Uterus (tissue), 4 donors: Measurements from ENCODE around the gene USP10. TPM values are rescaled to one million over a fixed set of nuclear protein-coding genes. Genes with fewer than 3 reads are reported as not detected.

Experiments
- DNase-seq, 2 donors: peaks; one replicate each; pipeline ENCODE4 v3.0.0-alpha.2; 2019 to 2020
- H3K27ac ChIP-seq, 2 donors: fragments of 200-600 bp; sonication (generic); 1 replicate in 1 of 2; 2 replicates in 1 of 2; pipeline ENCODE4 v1.5.1; 2016 to 2018
- H3K27me3 ChIP-seq, 2 donors: fragments of 200-600 bp; sonication (generic); one replicate each; pipeline ENCODE4 v1.5.1; 2018 to 2019; ENCODE audit warnings: control low read depth in 1 of 2
- H3K36me3 ChIP-seq, 2 donors: fragments of 200-600 bp; sonication (generic); one replicate each; pipeline ENCODE4 v1.5.1; 2019; ENCODE audit warnings: control low read depth in 1 of 2
- H3K4me1 ChIP-seq, 2 donors: fragments of 200-600 bp; sonication (generic); one replicate each; pipeline ENCODE4 v1.5.1; 2018 to 2019; ENCODE audit warnings: control low read depth in 1 of 2
- H3K4me3 ChIP-seq, 2 donors: fragments of 200-600 bp; sonication (generic); 1 replicate in 1 of 2; 2 replicates in 1 of 2; pipeline ENCODE4 v1.5.1; 2018 to 2019; ENCODE audit warnings: mild to moderate bottlenecking in 1 of 2
- H3K9me3 ChIP-seq, 2 donors: fragments of 200-600 bp; sonication (generic); one replicate each; pipeline ENCODE4 v1.5.1; 2019; ENCODE audit warnings: control low read depth in 1 of 2
- CTCF ChIP-seq, 4 experiments: fragments of 200-600 bp in 2 of 4; fragments of 450-650 bp in 2 of 4; sonication (generic) in 2 of 4; IDR thresholded peaks; one replicate each; pipeline ENCODE4 v1.5.1; 2016 to 2019; ENCODE audit warnings: antibody characterized with exemption in 4 of 4, mild to moderate bottlenecking in 2 of 4, moderate library complexity in 1 of 4
- POLR2A ChIP-seq, 2 donors: fragments of 450-650 bp; IDR thresholded peaks; one replicate each; pipeline ENCODE4 v1.6.1; 2016; ENCODE audit warnings: antibody characterized with exemption in 2 of 2, mild to moderate bottlenecking in 1 of 2, moderate library complexity in 1 of 2
- intact Hi-C: fragments of 100-400 bp; cut with DNase I; formaldehyde crosslinking; loops from one replicate; pipeline ENCODE4 v1.15.1; 2023; ENCODE audit warnings: low total_unique reads
- total RNA-seq, 4 donors: library from RNA; depleted of rRNA in 3 of 4; stranded (reverse); fragments of >200 nt in 3 of 4; gene quantifications; one replicate each; pipeline versions ENCODE4 v1.1.0 to v1.2.4, GENCODE V29; 2014 to 2023
- donor health status: DM: yes; HTN: yes; CAD: no.

The USP10 gene
- total RNA-seq, 4 donors from 2014 or later = 12.6 to 83.3 (median 44.2) TPM

GRCh38 chr16:84715854-84716253 is 16.1 kb downstream of the USP10 start:
- no peak for DNase-seq
- Histone ChIP-seq H3K9me3 (no peaks in the 10 kb centered on the region), H3K4me3 (no peak overlapping the region), H3K36me3 (no peaks in the 10 kb centered on the region), H3K27ac (no peak overlapping the region), H3K4me1 (no peaks in the 10 kb centered on the region), H3K27me3 (no peaks in the 10 kb centered on the region)
- TF ChIP-seq POLR2A (IDR thresholded peaks at IDR 0.05) (no peak), CTCF (IDR thresholded peaks at IDR 0.05) (no peak)
- intact Hi-C loops = no loop called here

GRCh38 chr16:84716740-84717139 is 16.9 kb downstream of the USP10 start:
- DNase-seq = no peak
- Histone ChIP-seq H3K27me3 (no peaks in the 10 kb centered on the region), H3K27ac (no peak overlapping the region), H3K9me3 (no peaks in the 10 kb centered on the region), H3K36me3 (no peaks in the 10 kb centered on the region), H3K4me3 (no peak overlapping the region), H3K4me1 (no peaks in the 10 kb centered on the region)
- no peak for TF ChIP-seq POLR2A (IDR thresholded peaks at IDR 0.05)
- TF ChIP-seq CTCF (IDR thresholded peaks at IDR 0.05) = no peak
- intact Hi-C loops = no loop called here

DNA sequence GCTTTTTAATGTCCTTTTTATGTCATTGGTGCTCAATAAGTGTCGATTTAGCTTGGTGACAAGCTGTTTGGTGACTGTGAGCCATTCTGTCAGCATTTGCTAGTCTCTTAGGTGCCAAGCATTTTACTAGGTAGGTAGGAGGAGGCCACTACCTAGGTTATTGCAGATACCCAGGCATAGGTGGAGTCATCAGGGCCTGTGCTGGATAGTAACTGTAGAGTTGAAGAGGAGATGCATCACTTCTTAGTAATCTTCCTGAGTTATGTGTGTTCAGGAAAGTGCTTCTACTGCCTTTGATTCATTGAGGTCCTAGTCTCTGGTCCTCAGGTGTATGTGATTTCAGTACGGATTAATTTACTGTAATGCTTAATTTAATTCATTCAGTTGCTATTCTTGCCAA is 17.7 kb downstream of the USP10 start:
- H3K27me3 ChIP-seq = no peaks in the 10 kb centered on the region
- intact Hi-C loops = no loop called here
- H3K27ac ChIP-seq = no peak overlapping the region
- H3K9me3 ChIP-seq = no peaks in the 10 kb centered on the region
- DNase-seq = no peak
- TF ChIP-seq POLR2A (IDR thresholded peaks at IDR 0.05) (no peak), CTCF (IDR thresholded peaks at IDR 0.05) (no peak)
- H3K36me3 ChIP-seq = no peaks in the 10 kb centered on the region
- H3K4me3 ChIP-seq = no peak overlapping the region
- H3K4me1 ChIP-seq = no peaks in the 10 kb centered on the region

- DNase-seq = no peak
- Histone ChIP-seq H3K4me3 (no peak overlapping the region), H3K4me1 (peaks cover 0 to 3% of the 10 kb centered on the region in 2 donors), H3K27me3 (no peaks in the 10 kb centered on the region), H3K9me3 (no peaks in the 10 kb centered on the region), H3K27ac (no peak overlapping the region), H3K36me3 (no peaks in the 10 kb centered on the region)
- TF ChIP-seq CTCF (IDR thresholded peaks at IDR 0.05) = no peak
- intact Hi-C loops = loop anchor here (10.0 kb wide), 2 partner anchors 45 to 205 kb away; no protein-coding TSS in a partner anchor
These were observed 20.4 kb downstream of the USP10 start for GRCh38 chr16:84720177-84720579.

DNA sequence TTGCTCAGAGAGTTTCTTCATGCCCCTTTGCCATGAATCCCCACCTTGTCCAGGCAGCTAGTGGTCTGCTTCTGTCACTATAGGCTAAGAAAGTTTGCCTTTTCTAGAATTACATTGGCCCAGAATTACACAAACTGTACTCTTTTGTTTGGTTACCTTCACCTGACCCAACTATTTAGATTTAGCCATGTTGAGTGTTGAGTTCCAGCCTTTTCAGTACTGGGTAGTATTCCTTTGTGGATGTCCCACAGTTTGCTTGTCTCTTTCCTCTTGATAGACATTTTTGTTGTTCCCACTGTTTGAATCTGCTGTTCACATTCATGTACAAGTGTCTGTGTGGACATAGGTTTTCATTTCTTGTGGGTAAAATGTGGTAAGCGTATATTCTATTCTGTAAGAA is 22.3 kb downstream of the USP10 start:
- intact Hi-C loops = loop anchor here (10.0 kb wide), 2 partner anchors 47 to 207 kb away; no protein-coding TSS in a partner anchor
- Histone ChIP-seq H3K4me1 (peaks cover 0 to 6% of the 10 kb centered on the region in 2 donors), H3K9me3 (no peaks in the 10 kb centered on the region)

GRCh38 chr16:84723906-84724305 is 24.1 kb downstream of the USP10 start:
- Histone ChIP-seq H3K27me3 (no peaks in the 10 kb centered on the region), H3K27ac (no peak overlapping the region), H3K4me1 (peaks cover 0 to 6% of the 10 kb centered on the region in 2 donors), H3K4me3 (no peak overlapping the region), H3K9me3 (no peaks in the 10 kb centered on the region), H3K36me3 (no peaks in the 10 kb centered on the region)
- TF ChIP-seq CTCF (IDR thresholded peaks at IDR 0.05) (no peak), POLR2A (IDR thresholded peaks at IDR 0.05) (no peak)
- no peak for DNase-seq
- intact Hi-C loops = loop anchor here (10.0 kb wide), 2 partner anchors 49 to 209 kb away; no protein-coding TSS in a partner anchor

More for the DNA sequence above, 22.3 kb downstream of the USP10 start:
- DNase-seq = no peak
- no peaks in the 10 kb centered on the region for H3K27me3 ChIP-seq
- H3K4me3 ChIP-seq = no peak overlapping the region
- no peak for TF ChIP-seq POLR2A (IDR thresholded peaks at IDR 0.05)
- no peaks in the 10 kb centered on the region for H3K36me3 ChIP-seq
- no peak overlapping the region for H3K27ac ChIP-seq
